Hindlimb muscle (tissue), 1 donor: ENCODE data around the gene UNC13D. TPM values are rescaled to one million over a fixed set of nuclear protein-coding genes. Genes with fewer than 3 reads are reported as not detected.

Source experiments
- DNase-seq: peaks from one replicate; pipeline ENCODE4 v3.0.0-alpha.2; 2013
- polyA plus RNA-seq: library from polyadenylated mRNA; unstranded; fragments of 120-200 nt; gene quantifications from one replicate; pipeline ENCODE4 v1.2.1, GENCODE V29; 2013; ENCODE audit not compliant: insufficient read length

UNC13D gene
- polyA plus RNA-seq, 1 donor = 6.2 TPM

DNA sequence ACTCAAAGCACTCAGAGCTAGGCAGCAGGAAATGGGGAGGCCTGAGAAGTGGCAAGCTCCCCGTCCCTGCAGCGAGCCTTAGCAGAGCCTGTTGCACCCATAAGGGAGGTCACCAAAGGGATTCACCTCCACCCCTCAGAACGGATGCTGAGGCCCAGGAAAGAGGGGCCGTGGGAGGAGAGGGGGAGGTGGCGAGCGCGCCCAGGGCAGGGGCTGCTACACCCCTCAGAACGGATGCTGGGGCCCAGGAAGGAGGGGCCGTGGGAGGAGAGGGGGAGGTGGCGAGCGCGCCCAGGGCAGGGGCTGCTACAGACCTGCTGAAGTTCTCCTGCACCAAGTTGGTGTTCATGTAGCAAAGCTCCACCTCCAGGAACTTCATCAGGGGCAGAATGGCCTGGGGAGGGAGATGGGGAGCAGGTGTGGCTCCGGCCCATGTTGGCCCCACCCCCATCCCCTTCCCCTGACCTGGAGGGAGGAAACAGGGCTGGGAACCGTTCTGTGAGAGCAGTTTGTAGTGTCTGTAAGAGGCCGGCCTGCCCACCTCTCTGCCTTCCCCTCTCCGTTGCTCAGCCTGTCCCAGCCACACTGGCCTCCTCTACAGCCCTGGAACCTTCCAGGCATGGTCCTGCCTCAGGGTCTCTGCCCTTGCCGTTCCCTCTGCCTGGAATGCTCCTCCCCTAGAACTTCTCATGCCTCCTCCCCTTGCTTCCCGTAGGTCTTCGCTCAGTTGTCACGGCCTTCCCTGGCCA, 11.4 kb downstream of the UNC13D start:
- no peak for DNase-seq

DNA sequence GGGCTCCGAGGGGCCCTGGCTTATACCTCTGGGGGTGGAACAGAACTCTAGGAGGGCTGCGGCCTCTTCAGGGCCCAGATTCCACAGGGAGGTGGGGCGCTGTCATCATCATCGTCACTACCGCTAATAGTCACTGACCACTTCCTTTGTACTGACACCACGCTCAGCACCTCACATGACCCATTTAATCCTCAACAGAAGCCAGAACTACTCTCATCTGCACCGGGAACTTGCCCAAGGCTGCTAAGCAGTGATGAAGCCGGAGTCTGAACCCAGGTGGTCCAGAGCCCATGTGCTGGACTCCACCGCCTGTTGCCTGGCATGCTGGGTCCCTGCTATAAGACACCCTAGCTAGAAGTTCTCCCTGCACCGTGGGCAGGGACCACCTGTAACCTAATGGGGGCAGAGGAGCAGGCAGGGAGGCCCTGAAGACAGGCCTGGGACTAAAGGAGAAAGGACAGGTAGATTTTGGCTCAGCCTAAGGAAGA, 12.0 kb downstream of the UNC13D start:
- DNase-seq = no peak

GRCh38 chr17:75831032-75831571, 13.1 kb downstream of the UNC13D start:
- no peak for DNase-seq

GRCh38 chr17:75830164-75831031, 13.8 kb downstream of the UNC13D start:
- DNase-seq = no peak

- no peak for DNase-seq
These were observed 14.5 kb downstream of the UNC13D start for GRCh38 chr17:75829747-75830146.

- no peak for DNase-seq
These were observed 15.5 kb downstream of the UNC13D start for GRCh38 chr17:75828741-75829140.

GRCh38 chr17:75828076-75828400, 16.2 kb downstream of the UNC13D start:
- no peak for DNase-seq

DNA sequence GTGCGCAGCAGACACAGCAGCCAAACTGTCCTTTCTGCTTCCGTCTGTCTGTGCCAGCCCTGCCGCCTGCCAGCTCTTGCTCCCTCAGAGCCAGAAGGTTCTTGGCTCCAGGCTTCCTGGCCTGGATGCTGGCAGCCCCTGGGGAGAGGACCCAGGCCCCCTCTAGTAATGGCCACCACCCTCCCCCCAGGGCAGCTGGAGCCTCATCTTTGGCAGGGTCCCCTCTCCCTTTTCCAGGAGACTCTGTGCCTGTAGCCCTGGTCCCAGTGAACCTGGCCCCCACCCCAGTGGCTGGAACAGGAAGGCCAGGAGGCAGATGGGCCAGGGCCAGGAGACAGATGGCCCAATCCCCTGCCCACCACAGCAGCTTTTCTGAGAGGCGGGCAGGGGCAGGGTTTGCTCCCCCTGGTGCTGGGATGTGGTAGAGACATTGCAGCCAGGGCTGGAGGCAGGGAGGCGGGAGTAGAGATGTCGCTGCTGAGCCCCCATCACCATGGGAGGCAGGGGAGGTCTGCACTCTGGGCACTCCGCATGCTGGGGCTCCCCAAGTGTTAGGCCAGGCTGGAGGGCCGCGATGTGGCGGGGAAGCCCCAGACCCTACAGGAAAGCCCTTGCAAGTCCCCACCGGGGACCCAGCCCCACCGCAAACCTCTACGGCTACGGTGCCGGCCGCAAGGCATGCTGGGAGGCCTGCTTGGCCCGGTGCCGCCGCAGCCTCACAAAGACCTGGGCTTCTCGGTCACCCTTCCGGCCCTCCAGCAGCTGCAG, 16.7 kb downstream of the UNC13D start:
- peak; percentile 64 for DNase-seq

GRCh38 chr17:75826561-75827307, 17.5 kb downstream of the UNC13D start:
- DNase-seq = no peak

DNA sequence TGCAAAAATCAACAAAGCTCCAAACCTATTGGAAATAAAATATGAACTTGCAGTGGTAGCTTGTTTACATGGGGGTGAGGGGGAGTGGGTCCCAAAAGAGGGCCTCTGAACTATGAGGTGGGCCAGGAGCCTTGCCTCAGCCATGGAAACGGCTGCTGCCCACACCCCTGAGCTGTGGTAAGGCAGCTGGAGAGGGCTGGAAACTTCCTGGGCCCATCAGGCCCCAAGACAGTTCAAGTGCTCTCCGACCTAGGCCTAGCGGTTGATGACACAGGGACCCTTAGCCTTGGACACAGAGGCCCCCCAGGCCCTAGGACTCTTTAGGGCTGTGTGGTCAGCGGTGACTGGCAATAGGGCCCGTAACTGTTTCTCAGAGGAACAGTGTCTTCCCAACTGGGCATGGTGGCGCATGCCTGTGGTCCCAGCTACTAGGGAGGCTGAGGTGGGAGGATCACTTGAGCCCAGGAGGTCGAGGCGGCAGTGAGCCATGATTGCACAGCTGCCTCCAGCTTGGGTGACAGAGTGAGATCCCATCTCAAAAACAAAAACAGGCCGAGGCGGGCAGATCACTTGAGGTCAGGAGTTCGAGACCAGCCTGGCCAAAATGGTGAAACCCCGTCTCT, 18.3 kb downstream of the UNC13D start:
- DNase-seq = no peak

DNA sequence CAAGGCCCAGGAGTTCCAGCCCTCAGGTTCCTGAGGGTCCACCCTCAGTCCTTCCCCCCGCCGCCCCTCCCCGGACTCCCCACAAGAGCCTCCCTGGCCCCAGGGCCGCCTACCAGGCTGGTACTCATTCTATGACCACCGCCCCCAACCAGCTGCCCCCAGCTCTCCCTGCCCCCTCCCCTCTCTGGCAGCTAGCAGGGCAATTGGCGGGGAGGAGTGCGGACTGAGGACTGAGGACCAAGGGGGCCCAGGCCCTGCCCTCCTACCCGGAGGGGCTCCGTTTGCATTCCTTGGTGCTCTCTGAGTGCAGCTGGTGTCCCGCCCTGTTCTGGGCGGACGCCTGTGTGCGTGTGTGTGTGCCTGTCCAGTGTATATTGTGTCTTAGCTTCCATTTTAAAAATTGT, 19.1 kb downstream of the UNC13D start:
- peak; percentile 69 for DNase-seq

DNA sequence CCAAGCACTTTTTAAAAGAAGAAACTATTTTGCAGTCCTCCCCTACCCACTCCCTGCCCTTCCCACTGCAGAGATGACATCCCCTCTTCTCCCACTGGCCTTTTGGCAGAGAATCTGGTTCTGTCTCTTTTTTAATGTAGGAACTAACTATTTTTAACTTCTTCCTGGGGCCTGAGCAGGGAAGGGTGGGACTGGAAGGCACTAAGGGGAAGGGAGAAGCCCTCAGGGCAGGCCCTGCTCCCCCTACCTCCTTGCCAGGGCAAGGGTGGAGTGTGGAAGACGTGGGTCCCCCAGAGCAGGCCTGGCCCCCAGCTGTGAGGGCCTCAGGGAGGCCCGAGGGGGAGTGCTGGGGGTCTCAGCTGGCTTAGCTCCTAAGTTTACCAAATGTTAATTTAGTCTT, 19.5 kb downstream of the UNC13D start:
- no peak for DNase-seq

DNA sequence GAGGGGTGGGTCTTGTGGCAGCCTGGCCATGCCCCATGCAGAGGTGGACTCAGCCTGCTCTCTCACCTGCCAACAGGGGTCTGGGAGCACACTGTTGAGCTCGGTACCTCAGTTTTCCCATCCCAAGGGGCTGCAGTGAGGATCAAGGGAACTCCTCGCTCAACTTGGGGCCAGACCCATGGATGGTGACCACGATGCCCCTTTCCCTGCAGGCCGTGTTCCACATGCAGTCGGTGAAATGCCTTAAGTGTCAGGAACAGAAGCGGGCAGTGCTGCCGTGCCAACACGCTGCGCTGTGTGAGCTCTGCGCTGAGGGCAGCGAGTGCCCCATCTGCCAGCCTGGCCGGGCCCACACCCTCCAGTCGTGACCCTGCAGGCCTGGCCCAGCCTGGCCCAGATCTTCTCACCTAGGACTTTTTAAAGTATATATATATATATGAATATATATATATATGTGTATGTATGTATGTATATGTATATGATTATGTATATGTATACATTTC, 20.1 kb downstream of the UNC13D start:
- DNase-seq = no peak

- DNase-seq = no peak
These were observed 20.8 kb downstream of the UNC13D start for GRCh38 chr17:75823257-75824041.

- DNase-seq = no peak
These were observed 21.4 kb downstream of the UNC13D start for GRCh38 chr17:75822800-75823166.

DNA sequence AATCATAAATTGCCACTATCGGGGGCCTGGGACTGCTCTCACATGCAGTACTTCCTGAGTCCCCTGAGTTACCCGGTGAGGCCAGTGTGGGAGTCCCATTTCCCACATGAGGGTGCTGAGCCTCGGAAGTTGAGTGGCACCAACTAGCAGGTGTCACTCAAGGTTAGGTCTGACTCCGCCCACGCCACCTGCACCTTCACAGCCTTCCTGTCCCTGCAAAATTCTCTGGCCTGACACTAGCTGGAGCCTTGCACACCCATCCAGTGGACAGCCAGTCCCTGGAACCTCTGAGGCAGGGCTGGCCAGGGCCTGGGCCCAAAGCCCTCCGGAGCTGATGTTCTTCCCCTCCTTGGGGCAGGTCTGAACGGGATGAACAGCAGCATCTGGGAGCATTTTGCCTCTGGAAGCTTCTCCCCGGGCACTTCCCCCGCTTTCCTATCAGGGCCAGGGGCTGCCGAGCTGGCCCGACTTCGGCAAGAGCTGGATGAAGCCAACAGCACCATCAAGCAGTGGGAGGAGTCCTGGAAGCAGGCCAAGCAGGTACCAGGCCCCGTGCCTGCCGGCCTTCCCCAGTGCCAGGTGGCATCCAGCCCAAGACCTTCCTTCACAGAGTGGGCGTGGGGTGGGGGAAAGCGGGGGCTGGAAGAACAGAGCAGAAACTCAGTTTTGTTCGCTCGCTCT, 21.9 kb downstream of the UNC13D start:
- no peak for DNase-seq

GRCh38 chr17:75821552-75821951, 22.7 kb downstream of the UNC13D start:
- no peak for DNase-seq

GRCh38 chr17:75820094-75821080, 23.8 kb downstream of the UNC13D start:
- no peak for DNase-seq

DNA sequence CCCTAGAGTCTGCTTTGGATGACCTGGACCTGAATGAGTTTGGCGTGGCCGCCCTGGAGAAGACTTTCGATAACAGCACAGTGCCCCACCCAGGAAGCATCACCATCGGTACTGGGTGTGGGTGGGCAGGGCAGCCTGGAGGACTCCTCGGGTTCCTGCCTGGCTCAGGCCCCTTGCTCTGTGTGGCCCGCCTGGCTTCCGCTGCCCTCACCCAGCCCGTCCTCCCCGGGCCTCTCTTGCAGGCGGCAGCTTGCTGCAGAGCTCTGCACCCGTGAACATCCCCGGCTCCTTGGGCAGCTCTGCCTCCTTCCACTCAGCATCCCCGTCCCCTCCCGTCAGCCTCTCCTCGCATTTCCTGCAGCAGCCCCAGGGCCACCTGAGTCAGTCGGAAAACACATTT, 24.5 kb downstream of the UNC13D start:
- no peak for DNase-seq
